B cell (primary cell): ENCODE measurements around the gene PRSS53. TPM values are rescaled to one million over a fixed set of nuclear protein-coding genes. Genes with fewer than 3 reads are reported as not detected.

Experiments
- ATAC-seq: fragments of 200-7000 bp; cut with Tn5 transposase; one replicate; pipeline ENCODE4 v1.10.0; 2021; ENCODE audit warnings: low read depth, mild to moderate bottlenecking, moderate number of reproducible peaks, moderate library complexity
- CTCF ChIA-PET: fragments of 350-600 bp; sonication (Branson Sonifier 250); formaldehyde crosslinking; loops from one replicate; lab custom pipeline; 2021; ENCODE audit warnings: antibody characterized with exemption, inconsistent platforms; lab: Charles Lee
- POLR2A ChIA-PET: fragments of 350-600 bp; sonication (Branson Sonifier 250); formaldehyde crosslinking; loops from one replicate; lab custom pipeline; 2021; ENCODE audit warnings: antibody characterized with exemption; lab: Charles Lee
- DNase-seq: peaks from one replicate; pipeline ENCODE4 v3.0.0; 2013
- H2AFZ ChIP-seq: 2 replicates; pipeline ENCODE4 v1.6.1; 2012; ENCODE audit warnings: mild to moderate bottlenecking, low read depth, low read length; ENCODE audit not compliant: insufficient read depth, poor library complexity, severe bottlenecking
- H3K27ac ChIP-seq, 2 donors: 1 replicate in 1 of 2; 2 replicates in 1 of 2; pipeline ENCODE4 v1.5.1; 2012 to 2013; ENCODE audit warnings: low read length in 2 of 2, mild to moderate bottlenecking in 2 of 2, moderate library complexity in 1 of 2
- H3K27me3 ChIP-seq, 4 experiments: fragments of 200-600 bp in 1 of 4; sonication (generic) in 1 of 4; replicated peaks in 1 of 4; 1 replicate in 2 of 4; 2 replicates in 2 of 4; pipeline versions ENCODE4 v1.6.1 to v1.7.0; 2013 to 2016; ENCODE audit warnings: low read length in 3 of 4, mild to moderate bottlenecking in 2 of 4, mixed read lengths in 1 of 4, moderate library complexity in 1 of 4; ENCODE audit not compliant: insufficient read depth in 4 of 4, control insufficient read depth in 3 of 4; ENCODE audit errors: control extremely low read depth in 1 of 4
- H3K36me3 ChIP-seq, 2 experiments: replicated peaks in 1 of 2; 1 replicate in 1 of 2; 2 replicates in 1 of 2; pipeline versions ENCODE4 v1.6.1 to v1.7.1; 2013; ENCODE audit warnings: low read length in 1 of 2; ENCODE audit not compliant: insufficient read depth in 2 of 2, control insufficient read depth in 1 of 2; ENCODE audit errors: control extremely low read depth in 1 of 2, extremely low read depth in 1 of 2
- H3K4me1 ChIP-seq, 2 donors: fragments of 200-600 bp in 1 of 2; sonication (generic) in 1 of 2; 1 replicate in 1 of 2; 2 replicates in 1 of 2; pipeline versions ENCODE4 v1.5.1 to v1.6.1; 2013 to 2017; ENCODE audit warnings: low read length in 2 of 2; ENCODE audit not compliant: control insufficient read depth in 2 of 2, insufficient read depth in 2 of 2
- H3K4me2 ChIP-seq: replicated peaks from 2 replicates; pipeline ENCODE3; 2012; ENCODE audit warnings: mild to moderate bottlenecking, low read depth, low read length; ENCODE audit not compliant: poor library complexity, severe bottlenecking
- H3K4me3 ChIP-seq, 5 experiments: fragments of 200-600 bp in 1 of 5; sonication (generic) in 1 of 5; 1 replicate in 3 of 5; 2 replicates in 2 of 5; pipeline versions ENCODE4 v1.5.1 to v1.7.0; 2011 to 2016; ENCODE audit warnings: low read length in 4 of 5, mild to moderate bottlenecking in 4 of 5, low read depth in 2 of 5, control low read depth in 1 of 5, moderate library complexity in 1 of 5; ENCODE audit not compliant: insufficient read depth in 1 of 5; ENCODE audit errors: control extremely low read depth in 1 of 5, extremely low read depth in 1 of 5
- H3K79me2 ChIP-seq: fragments of 200-600 bp; sonication (generic); one replicate; pipeline ENCODE4 v1.6.0; 2016; ENCODE audit warnings: low read length; ENCODE audit not compliant: control insufficient read depth, insufficient read depth
- H3K9ac ChIP-seq: fragments of 200-600 bp; sonication (generic); 2 replicates; pipeline ENCODE4 v1.6.1; 2017; ENCODE audit warnings: mild to moderate bottlenecking, low read length, moderate library complexity
- H3K9me3 ChIP-seq, 3 donors: one replicate each; pipeline versions ENCODE4 v1.6.1 to v1.7.1; 2013; ENCODE audit warnings: low read length in 2 of 3; ENCODE audit not compliant: control insufficient read depth in 2 of 3, insufficient read depth in 1 of 3; ENCODE audit errors: control extremely low read depth in 1 of 3
- H4K20me1 ChIP-seq: 2 replicates; pipeline ENCODE4 v1.6.0; 2012; ENCODE audit warnings: mild to moderate bottlenecking, low read length; ENCODE audit not compliant: insufficient read depth, control insufficient read depth, poor library complexity, severe bottlenecking
- H3K27ac Mint-ChIP-seq: one replicate; pipeline ENCODE4 v1.8.0; 2021; ENCODE audit warnings: mixed read lengths
- H3K27me3 Mint-ChIP-seq: one replicate; pipeline ENCODE4 v1.8.0; 2021; ENCODE audit warnings: mixed read lengths
- H3K4me1 Mint-ChIP-seq: one replicate; pipeline ENCODE4 v1.8.0; 2021; ENCODE audit warnings: mixed read lengths
- H3K4me3 Mint-ChIP-seq: one replicate; pipeline ENCODE4 v1.8.0; 2021; ENCODE audit warnings: mixed read lengths
- H3K9me3 Mint-ChIP-seq: one replicate; pipeline ENCODE4 v1.8.0; 2022; ENCODE audit warnings: mixed read lengths; ENCODE audit not compliant: insufficient read depth
- EZH2 ChIP-seq: IDR thresholded peaks from 2 replicates; pipeline ENCODE4 v1.6.1; 2012; ENCODE audit warnings: borderline replicate concordance, low read depth, mild to moderate bottlenecking, moderate library complexity, low read length; ENCODE audit not compliant: insufficient read depth, poor library complexity, severe bottlenecking
- WGBS: methylation state at CpG from one replicate; pipeline ENCODE4 v1.1.5; 2013; ENCODE audit warnings: missing lambda C conversion rate; ENCODE audit not compliant: insufficient coverage; 5-methylcytosine and 5-hydroxymethylcytosine counted together
- intact Hi-C: fragments of 100-400 bp; cut with micrococcal nuclease; formaldehyde crosslinking; loops from one replicate; pipeline ENCODE4 v1.10.0; 2022
- polyA plus RNA-seq: library from polyadenylated mRNA; depleted of rRNA; stranded (reverse); fragments of >200 nt; gene quantifications from 2 replicates; pipeline ENCODE4 v1.2.3, GENCODE V29; 2012
- total RNA-seq, 2 donors: library from RNA; stranded (reverse); fragments of 120-200 nt in 1 of 2; gene quantifications; 1 replicate in 1 of 2; 2 replicates in 1 of 2; pipeline versions ENCODE4 v1.2.3 to v1.2.4, GENCODE V29; 2013 to 2022
- TF ChIP-seq, protein P1 (sequence below): fragments of 200-600 bp; IDR thresholded peaks from one replicate; pipeline ENCODE4 v1.8.0; 2022; ENCODE audit warnings: antibody characterized with exemption, mild to moderate bottlenecking

PRSS53 gene
- total and polyA plus RNA-seq, 2 donors (not counting 1 experiment from before 2014, with no cell fraction given): 10.1 to 10.8 TPM

DNA sequence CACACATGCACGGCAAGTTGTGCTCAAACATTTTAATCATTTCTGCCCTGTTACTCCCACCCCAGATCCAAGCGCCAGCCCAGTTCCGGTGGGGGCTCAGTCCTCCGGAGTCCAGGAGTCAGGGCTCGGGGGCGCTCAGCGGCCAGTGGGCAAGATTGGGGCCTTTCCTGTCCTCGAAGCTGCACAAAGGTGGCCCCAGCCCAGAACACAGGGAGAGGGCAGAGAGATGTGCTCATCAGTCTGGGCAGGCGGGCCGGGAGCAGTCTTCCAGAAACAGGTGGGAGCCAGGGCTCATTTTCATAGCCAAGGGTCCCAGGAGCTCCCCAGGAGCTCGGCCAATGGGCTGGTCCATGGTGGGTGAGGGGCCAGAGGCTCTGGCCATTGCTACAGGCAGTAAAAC is 42.7 kb upstream of the PRSS53 start:
- ChIA-PET POLR2A (no interaction called here), CTCF (interaction anchor here (1.0 to 1.2 kb wide), 2 partner anchors 15 to 33 kb away, joined by 3 read pairs; no protein-coding TSS in a partner anchor)
- H3K27ac Mint-ChIP-seq: no peak overlapping the region
- no peak overlapping the region for H3K4me3 ChIP-seq
- H3K9me3 Mint-ChIP-seq: no peaks in the 10 kb centered on the region
- DNase-seq (no peak), ATAC-seq (no peak)
- 95% methylated on average over 10 of the region's 11 CpGs for WGBS
- H3K4me1 ChIP-seq: no peaks in the 10 kb centered on the region
- no peaks in the 10 kb centered on the region for H3K27me3 ChIP-seq
- no peak overlapping the region for H2AFZ ChIP-seq
- no peak overlapping the region for H3K4me2 ChIP-seq
- no peaks in the 10 kb centered on the region for H3K4me1 Mint-ChIP-seq
- TF ChIP-seq, protein P1, sequence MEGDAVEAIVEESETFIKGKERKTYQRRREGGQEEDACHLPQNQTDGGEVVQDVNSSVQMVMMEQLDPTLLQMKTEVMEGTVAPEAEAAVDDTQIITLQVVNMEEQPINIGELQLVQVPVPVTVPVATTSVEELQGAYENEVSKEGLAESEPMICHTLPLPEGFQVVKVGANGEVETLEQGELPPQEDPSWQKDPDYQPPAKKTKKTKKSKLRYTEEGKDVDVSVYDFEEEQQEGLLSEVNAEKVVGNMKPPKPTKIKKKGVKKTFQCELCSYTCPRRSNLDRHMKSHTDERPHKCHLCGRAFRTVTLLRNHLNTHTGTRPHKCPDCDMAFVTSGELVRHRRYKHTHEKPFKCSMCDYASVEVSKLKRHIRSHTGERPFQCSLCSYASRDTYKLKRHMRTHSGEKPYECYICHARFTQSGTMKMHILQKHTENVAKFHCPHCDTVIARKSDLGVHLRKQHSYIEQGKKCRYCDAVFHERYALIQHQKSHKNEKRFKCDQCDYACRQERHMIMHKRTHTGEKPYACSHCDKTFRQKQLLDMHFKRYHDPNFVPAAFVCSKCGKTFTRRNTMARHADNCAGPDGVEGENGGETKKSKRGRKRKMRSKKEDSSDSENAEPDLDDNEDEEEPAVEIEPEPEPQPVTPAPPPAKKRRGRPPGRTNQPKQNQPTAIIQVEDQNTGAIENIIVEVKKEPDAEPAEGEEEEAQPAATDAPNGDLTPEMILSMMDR: no peak
- no peak for TF ChIP-seq EZH2
- peaks cover 0 to 52% of the 10 kb centered on the region in 2 experiments for H3K36me3 ChIP-seq
- H4K20me1 ChIP-seq: no peaks in the 10 kb centered on the region
- H3K9me3 ChIP-seq: no peaks in the 10 kb centered on the region
- intact Hi-C loops: no loop called here
- no peak overlapping the region for H3K4me3 Mint-ChIP-seq
- H3K79me2 ChIP-seq: peaks cover 8% of the 10 kb centered on the region
- H3K27me3 Mint-ChIP-seq: no peaks in the 10 kb centered on the region
- H3K9ac ChIP-seq: no peak overlapping the region
- H3K27ac ChIP-seq: no peak overlapping the region

DNA sequence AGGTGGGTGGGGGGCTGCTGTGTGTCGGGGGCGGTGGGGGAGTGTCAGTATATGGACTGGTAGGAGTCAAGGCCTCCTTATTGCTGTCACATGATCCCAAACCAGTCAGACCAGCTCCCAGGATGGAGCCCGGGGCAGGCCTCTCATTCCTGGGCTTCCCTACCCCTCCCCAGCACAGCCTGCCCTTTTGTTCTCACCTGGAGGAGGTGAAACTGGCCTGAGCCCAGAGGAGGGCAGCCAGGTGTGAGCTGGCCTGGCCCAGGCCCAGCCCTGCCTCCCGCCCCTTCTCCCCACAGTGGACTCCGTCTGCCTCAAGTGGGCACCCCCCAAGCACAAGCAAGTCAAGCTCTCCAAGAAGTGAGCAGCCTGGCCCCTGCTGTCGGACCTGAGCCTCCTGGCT is 42.2 kb upstream of the PRSS53 start:
- no peaks in the 10 kb centered on the region for H3K4me1 ChIP-seq

More for the DNA sequence above, 42.2 kb upstream of the PRSS53 start:
- Mint-ChIP-seq H3K9me3 (no peaks in the 10 kb centered on the region), H3K4me1 (no peaks in the 10 kb centered on the region), H3K27me3 (no peaks in the 10 kb centered on the region), H3K4me3 (no peak overlapping the region), H3K27ac (no peak overlapping the region)
- Histone ChIP-seq H3K4me3 (no peak overlapping the region), H3K9ac (no peak overlapping the region), H3K4me2 (no peak overlapping the region), H3K27me3 (no peaks in the 10 kb centered on the region), H2AFZ (no peak overlapping the region), H3K27ac (no peak overlapping the region), H4K20me1 (no peaks in the 10 kb centered on the region), H3K9me3 (no peaks in the 10 kb centered on the region), H3K79me2 (peaks cover 8% of the 10 kb centered on the region), H3K36me3 (peaks cover 0 to 52% of the 10 kb centered on the region in 2 experiments)
- ATAC-seq (no peak), DNase-seq (no peak)
- ChIA-PET POLR2A (interaction anchor here (0.6 kb wide), 1 partner anchor 15 kb away, joined by 3 read pairs; no protein-coding TSS in a partner anchor), CTCF (interaction anchor here (1.0 to 1.2 kb wide), 2 partner anchors 16 to 32 kb away, joined by 3 read pairs; no protein-coding TSS in a partner anchor)
- intact Hi-C loops: no loop called here
- 95% methylated on average over 3 of the region's 6 CpGs for WGBS
- no peak for TF ChIP-seq EZH2
- TF ChIP-seq, protein P1: no peak
